ENCODE data around the gene SLC44A4. TPM values are rescaled to one million over a fixed set of nuclear protein-coding genes. Genes with fewer than 3 reads are reported as not detected.

Gene SLC44A4
- total and polyA plus RNA-seq, 9 of the 15 experiments (the other 6 are each of a cell fraction or from before 2014, with no cell fraction given): 7.9 to 18.6 (median 11.2) TPM

- TF ChIP-seq ZBTB33 (CRISPR knock-in tag; IDR thresholded peaks at IDR 0.05) (peak; percentile 45; the same call in 1 of the 2 replicates), ZNF197 (CRISPR knock-in tag; IDR thresholded peaks at IDR 0.05; ENCODE audit: low read depth) (no peak), CTCF (IDR thresholded peaks at IDR 0.05 in 2 of 3, conservative IDR thresholded peaks at IDR 0.05 in 1 of 3; ENCODE audit: insufficient read depth in 2 of 3, low read depth in 1 of 3, low read length in 3 of 3) (0 out of 6 replicates have a peak, but pooled peaks of 1 of the 3 experiments have one; percentile 1), ZNF133 (CRISPR knock-in tag; IDR thresholded peaks at IDR 0.05) (peak; percentile 85), TRIM24 (IDR thresholded peaks at IDR 0.05) (peak in 1 of 2 experiments; percentile 49; a peak in 2 of 4 replicates), MAZ (CRISPR knock-in tag; conservative IDR thresholded peaks at IDR 0.05 in 1 of 2, IDR thresholded peaks at IDR 0.05 in 1 of 2) (peak; percentile 69 to 95), FOXJ3 (CRISPR knock-in tag; IDR thresholded peaks at IDR 0.05) (no peak), SETDB1 (IDR thresholded peaks at IDR 0.05; ENCODE audit: low read length) (no peak), BRF1 (IDR thresholded peaks at IDR 0.05; ENCODE audit: borderline replicate concordance, extremely low read depth, insufficient read length) (no peak)
- TF ChIP-seq, protein P1, sequence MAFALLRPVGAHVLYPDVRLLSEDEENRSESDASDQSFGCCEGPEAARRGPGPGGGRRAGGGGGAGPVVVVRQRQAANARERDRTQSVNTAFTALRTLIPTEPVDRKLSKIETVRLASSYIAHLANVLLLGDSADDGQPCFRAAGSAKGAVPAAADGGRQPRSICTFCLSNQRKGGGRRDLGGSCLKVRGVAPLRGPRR (CRISPR knock-in tag; IDR thresholded peaks at IDR 0.05): no peak
- TF ChIP-seq, protein P2, sequence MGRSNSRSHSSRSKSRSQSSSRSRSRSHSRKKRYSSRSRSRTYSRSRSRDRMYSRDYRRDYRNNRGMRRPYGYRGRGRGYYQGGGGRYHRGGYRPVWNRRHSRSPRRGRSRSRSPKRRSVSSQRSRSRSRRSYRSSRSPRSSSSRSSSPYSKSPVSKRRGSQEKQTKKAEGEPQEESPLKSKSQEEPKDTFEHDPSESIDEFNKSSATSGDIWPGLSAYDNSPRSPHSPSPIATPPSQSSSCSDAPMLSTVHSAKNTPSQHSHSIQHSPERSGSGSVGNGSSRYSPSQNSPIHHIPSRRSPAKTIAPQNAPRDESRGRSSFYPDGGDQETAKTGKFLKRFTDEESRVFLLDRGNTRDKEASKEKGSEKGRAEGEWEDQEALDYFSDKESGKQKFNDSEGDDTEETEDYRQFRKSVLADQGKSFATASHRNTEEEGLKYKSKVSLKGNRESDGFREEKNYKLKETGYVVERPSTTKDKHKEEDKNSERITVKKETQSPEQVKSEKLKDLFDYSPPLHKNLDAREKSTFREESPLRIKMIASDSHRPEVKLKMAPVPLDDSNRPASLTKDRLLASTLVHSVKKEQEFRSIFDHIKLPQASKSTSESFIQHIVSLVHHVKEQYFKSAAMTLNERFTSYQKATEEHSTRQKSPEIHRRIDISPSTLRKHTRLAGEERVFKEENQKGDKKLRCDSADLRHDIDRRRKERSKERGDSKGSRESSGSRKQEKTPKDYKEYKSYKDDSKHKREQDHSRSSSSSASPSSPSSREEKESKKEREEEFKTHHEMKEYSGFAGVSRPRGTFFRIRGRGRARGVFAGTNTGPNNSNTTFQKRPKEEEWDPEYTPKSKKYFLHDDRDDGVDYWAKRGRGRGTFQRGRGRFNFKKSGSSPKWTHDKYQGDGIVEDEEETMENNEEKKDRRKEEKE (IDR thresholded peaks at IDR 0.05; ENCODE audit: borderline replicate concordance in 1 of 2, control insufficient read depth in 1 of 2, low read depth in 2 of 2, low read length in 1 of 2): peak in 1 of 2 experiments; percentile 56; a peak in 1 of 4 replicates
- TF ChIP-seq, protein P3, sequence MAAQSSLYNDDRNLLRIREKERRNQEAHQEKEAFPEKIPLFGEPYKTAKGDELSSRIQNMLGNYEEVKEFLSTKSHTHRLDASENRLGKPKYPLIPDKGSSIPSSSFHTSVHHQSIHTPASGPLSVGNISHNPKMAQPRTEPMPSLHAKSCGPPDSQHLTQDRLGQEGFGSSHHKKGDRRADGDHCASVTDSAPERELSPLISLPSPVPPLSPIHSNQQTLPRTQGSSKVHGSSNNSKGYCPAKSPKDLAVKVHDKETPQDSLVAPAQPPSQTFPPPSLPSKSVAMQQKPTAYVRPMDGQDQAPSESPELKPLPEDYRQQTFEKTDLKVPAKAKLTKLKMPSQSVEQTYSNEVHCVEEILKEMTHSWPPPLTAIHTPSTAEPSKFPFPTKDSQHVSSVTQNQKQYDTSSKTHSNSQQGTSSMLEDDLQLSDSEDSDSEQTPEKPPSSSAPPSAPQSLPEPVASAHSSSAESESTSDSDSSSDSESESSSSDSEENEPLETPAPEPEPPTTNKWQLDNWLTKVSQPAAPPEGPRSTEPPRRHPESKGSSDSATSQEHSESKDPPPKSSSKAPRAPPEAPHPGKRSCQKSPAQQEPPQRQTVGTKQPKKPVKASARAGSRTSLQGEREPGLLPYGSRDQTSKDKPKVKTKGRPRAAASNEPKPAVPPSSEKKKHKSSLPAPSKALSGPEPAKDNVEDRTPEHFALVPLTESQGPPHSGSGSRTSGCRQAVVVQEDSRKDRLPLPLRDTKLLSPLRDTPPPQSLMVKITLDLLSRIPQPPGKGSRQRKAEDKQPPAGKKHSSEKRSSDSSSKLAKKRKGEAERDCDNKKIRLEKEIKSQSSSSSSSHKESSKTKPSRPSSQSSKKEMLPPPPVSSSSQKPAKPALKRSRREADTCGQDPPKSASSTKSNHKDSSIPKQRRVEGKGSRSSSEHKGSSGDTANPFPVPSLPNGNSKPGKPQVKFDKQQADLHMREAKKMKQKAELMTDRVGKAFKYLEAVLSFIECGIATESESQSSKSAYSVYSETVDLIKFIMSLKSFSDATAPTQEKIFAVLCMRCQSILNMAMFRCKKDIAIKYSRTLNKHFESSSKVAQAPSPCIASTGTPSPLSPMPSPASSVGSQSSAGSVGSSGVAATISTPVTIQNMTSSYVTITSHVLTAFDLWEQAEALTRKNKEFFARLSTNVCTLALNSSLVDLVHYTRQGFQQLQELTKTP (IDR thresholded peaks at IDR 0.05; ENCODE audit: low read depth in 1 of 2, partially characterized antibody in 2 of 2): peak; percentile 68 to 91
Observed at GRCh38 chr6:31815025-31815838, 63.6 kb downstream of the SLC44A4 start, which contains the start of the genes HSPA1A and HSPA1L (continued).
